A673 (cell line): Measurements from ENCODE around the gene IL1RAPL1.

ENCODE experiments used
- EZH2 ChIP-seq: fragments of 200-600 bp; sonication (generic); IDR thresholded peaks from 2 replicates; pipeline ENCODE4 v1.6.1; 2017; ENCODE audit warnings: borderline replicate concordance, low read depth, mild to moderate bottlenecking, mixed read lengths, antibody characterized with exemption, low read length; ENCODE audit not compliant: poor library complexity, severe bottlenecking
- TF ChIP-seq, protein P1 (sequence below): fragments of 300-800, 200-600 bp; sonication (generic); conservative IDR thresholded peaks from 2 replicates; pipeline ENCODE4 v1.5.1; 2017; ENCODE audit warnings: low read depth, mild to moderate bottlenecking, antibody characterized with exemption, low read length, moderate library complexity, mixed read lengths

GRCh38 chrX:28552322-28552721, 34.9 kb upstream of the IL1RAPL1 start:
- TF ChIP-seq, protein P1, sequence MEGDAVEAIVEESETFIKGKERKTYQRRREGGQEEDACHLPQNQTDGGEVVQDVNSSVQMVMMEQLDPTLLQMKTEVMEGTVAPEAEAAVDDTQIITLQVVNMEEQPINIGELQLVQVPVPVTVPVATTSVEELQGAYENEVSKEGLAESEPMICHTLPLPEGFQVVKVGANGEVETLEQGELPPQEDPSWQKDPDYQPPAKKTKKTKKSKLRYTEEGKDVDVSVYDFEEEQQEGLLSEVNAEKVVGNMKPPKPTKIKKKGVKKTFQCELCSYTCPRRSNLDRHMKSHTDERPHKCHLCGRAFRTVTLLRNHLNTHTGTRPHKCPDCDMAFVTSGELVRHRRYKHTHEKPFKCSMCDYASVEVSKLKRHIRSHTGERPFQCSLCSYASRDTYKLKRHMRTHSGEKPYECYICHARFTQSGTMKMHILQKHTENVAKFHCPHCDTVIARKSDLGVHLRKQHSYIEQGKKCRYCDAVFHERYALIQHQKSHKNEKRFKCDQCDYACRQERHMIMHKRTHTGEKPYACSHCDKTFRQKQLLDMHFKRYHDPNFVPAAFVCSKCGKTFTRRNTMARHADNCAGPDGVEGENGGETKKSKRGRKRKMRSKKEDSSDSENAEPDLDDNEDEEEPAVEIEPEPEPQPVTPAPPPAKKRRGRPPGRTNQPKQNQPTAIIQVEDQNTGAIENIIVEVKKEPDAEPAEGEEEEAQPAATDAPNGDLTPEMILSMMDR, result no peak
- no peak for TF ChIP-seq EZH2
